GM19397 (cell line): ENCODE measurements around the gene FAM149A.

Experiments used
- ATAC-seq: cut with Tn5 transposase; IDR thresholded peaks from one replicate; pipeline ENCODE4 v1.9.1; 2021; ENCODE audit warnings: mild to moderate bottlenecking, moderate library complexity; ENCODE audit not compliant: unreplicated experiment

Gene FAM149A

DNA sequence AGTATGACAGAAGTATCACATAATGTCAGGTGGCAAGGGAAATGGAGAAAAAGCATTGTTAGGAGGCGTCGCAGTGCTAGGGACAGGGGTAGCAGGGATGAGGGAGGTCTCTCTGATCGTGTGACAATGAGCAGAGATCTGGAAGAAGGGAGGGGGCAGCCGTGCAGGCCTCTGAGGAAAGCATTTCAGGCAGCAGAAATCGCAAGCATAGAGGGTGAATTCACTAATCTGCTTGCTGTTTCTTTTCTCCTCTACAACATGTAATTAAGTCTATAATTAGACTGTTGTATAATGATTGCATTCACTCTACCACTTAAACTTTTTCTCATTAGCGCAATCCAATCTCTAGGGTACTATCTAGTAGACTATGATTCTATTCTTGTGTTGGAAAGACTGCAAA lies 96.0 kb downstream of the FAM149A start:
- ATAC-seq, result no peak

DNA sequence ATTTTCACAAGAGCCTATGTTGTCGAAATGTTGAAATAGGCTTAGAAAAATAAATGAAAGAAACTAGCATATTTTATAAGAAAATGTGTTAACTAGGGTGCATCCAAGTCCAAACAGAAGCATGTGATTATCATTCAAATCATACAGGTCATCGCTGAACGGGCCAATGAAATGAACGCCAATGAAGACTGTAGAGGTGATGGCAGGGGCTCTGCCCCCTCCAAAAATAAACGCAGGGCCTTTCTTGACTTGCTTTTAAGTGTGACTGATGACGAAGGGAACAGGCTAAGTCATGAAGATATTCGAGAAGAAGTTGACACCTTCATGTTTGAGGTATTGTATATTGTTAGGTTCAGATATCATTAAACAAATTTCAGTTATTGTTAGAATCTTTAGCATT lies 96.5 kb downstream of the FAM149A start:
- ATAC-seq, result no peak

DNA sequence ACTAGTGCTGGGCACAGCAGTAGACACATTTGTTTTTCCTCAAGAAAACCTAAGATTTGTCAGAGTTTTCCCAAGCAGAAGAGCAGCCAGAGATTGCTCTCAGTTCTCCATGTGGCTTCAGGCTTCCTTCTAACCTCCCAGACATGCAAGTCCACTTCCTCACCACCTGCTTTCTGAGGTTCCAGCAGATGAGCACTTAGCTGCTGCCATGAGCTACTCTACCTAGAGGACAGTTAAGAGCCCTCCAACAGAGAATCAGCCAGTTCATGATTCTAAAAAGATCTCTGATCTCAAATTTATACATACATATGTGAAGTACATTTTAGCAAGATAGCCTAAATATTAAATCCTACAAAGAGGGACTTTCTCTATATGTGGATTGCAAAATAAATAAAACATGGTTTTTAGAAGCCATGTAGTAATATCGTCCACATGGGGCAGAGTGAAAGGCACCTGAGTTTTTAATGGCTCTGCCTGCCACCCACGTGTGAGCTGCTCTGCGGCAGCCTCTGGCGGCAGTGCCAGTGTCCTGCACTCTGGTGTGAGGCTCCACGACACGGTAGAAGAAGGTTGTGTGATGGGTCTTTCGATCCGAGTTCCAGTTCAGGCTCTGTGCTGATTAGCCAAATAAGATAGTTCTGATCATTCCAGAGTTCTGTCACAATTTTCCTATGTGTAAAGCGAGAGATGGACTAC lies 97.2 kb downstream of the FAM149A start:
- peak; percentile 63 for ATAC-seq

DNA sequence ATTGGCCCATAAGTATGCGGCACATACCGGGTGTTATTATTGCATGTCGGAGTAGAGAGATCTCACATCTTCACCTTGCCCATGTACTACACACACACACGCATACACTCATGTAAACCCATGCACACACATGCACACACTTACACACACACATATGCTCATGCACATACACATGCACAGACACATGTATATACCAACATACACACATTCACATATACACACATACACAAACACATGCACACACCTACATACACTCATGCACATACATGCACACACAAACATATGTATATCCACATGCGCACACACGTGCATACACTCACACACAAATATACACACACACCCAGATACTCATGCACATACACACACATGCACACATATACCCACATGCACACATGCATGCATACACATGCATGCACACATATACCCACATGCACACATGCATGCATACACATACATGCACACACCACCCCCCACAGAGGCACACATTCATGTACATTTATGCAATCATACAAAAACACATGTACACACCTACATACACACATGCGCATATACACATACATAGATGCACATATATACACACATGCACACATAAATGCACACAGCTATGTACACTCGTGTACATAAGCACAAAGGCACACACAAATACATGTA lies 98.1 kb downstream of the FAM149A start:
- ATAC-seq, result no peak

DNA sequence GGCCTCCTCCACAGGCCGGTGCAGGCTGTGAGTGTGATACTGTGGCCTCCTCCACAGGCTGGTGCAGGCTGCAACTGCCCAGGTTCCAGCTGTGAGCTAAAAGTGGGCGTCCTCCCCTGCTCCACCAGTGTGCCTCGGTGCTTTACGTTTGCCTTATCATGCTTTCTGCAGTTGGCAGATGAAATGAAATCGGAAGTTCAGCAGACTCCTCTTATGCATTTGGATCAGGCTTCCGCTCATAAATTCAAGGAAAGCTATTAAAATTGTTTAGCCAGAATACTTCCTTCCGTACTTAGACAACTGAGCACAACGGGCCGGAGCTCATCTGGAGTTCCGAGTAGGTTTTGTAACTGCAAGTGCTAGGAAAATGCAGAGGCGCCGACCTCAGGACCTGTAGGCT lies 98.9 kb downstream of the FAM149A start:
- no peak for ATAC-seq

DNA sequence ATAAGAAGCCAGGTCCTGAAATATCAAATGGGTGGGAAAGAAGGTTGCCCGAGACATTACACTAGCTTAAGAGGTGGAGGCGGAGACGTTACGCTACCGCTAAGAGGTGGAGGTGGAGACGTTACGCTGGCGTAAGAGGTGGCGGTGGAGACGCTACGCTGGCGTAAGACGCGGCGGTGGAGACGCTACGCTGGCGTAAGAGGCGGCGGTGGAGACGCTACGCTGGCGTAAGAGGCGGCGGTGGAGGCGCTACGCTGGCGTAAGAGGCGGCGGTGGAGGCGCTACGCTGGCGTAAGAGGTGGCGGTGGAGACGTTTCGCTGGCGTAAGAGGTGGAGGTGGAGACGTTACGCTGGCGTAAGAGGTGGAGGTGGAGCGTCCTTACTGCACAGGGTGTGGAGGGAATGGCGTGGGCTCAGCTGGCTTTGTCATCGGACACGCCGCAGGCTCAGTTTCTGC lies 99.6 kb downstream of the FAM149A start:
- no peak for ATAC-seq

DNA sequence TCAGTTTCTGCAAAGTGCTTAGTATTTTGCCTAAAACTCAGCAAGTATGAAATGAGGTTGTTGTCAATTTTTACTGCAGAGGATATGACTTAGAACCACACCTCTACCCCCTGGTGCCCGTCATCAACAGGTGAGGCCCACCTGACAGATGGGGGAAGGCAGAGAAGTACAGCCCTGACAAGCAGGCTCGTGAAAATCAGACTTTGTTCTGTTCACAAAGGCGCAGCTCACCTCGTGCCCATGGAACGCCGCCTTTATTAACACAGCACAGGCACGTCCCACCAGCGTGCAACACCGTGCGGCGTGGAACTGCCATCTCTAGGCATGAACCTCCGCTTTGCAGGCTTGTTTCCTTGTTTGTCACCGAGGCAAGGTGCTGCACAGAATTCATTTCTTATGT lies 100.2 kb downstream of the FAM149A start:
- no peak for ATAC-seq

DNA sequence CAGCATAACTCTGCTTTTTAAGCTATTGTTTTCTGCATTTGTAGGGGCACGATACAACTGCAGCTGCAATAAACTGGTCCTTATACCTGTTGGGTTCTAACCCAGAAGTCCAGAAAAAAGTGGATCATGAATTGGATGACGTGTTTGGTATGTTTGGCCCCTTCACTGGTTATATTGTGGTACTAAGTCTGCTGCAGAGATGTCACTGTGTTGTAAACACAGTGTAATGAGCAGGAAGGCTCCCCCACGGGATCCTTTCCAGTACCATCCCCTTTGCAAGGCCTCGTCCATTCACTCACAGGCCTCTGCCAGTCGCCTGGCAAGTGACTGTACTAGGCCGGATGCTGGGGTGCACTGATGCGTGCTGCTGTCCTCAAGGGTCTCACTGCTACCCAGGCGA lies 100.7 kb downstream of the FAM149A start:
- no peak for ATAC-seq

DNA sequence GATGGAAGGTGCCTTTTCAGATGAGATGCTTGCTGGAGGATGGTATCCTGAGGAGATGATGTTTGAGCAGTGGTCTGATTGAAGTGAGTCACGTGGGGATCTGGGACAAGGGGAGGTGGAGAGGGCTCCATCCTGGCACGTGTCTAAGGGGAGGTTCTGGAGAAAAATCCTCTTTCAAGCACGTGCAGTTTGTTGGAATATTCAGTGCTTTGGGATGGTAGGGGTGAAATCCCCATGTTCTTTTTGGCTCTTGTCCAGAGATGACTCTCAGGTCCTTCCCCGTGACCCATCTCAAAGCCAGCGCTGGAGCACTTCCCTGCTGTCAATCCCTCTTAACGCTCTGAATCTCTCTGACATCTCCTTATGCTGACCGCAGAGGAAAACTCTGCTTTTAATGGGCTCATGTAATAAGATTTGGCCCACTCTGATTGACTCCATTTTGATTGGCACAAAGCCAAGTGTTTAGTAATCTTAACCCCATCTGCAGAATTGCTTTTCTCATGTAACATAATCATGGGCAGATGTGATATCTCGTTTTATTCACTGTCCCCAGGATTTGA lies 112.0 kb downstream of the FAM149A start:
- ATAC-seq, result no peak

DNA sequence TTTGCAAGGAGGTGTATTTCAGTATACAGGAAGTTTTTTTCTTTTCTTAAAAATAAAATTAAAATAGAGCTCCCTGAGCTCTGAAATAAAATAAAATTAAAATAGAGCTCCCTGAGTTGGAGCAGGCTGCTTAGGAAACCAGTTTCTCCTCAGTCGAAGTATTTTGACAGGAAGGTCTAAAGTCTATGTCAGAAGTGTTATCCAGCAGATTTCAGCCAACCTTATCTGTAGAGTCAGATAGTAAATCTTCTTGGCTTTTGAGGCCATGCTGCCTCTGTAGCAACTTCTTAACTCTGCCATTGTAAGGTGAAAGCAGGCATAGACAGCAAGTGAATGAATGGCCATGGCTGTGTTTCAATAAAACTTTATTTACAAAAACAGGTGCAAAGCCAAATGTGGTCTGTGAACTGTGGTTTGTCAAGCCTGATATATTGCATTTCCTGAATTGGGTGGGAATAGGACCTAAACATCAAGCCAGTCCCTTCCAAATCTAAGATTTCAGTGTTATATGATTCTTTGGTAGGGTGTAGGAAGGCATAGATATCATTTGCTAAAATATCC lies 113.3 kb downstream of the FAM149A start:
- ATAC-seq, result no peak

DNA sequence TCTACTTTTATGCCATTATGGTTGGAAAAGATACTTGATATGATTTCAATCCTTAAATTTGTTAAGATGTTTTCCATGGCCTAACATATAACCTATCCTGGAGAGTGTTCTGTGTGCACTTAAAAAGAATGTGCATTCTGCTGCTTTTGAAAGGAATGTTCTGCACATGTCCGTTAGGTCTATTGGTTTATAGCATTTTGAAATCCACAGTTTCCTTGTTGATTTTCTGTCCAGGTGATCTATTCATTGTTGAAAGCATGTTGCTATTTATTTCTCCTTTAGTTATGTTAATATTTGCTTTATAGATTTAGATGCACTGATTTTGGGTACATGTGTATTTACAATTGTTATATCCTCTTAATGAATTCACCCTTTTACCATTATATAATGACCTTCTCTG lies 117.1 kb downstream of the FAM149A start:
- ATAC-seq, result no peak
